Fibroblast of lung (primary cell): ENCODE measurements around the gene ORM2.

Experiments used
- CTCF ChIP-seq, 2 donors: IDR thresholded peaks in 1 of 2; conservative IDR thresholded peaks in 1 of 2; 1 replicate in 1 of 2; 2 replicates in 1 of 2; pipeline ENCODE4 v1.5.1; 2011 to 2012; ENCODE audit warnings: low read length in 2 of 2, control low read depth in 1 of 2, inconsistent platforms in 1 of 2, low read depth in 1 of 2, mild to moderate bottlenecking in 1 of 2
- EZH2 ChIP-seq: IDR thresholded peaks from 2 replicates; pipeline ENCODE4 v1.5.1; 2012; ENCODE audit warnings: low read length, control low read depth, mild to moderate bottlenecking; ENCODE audit errors: missing control alignments

GRCh38 chr9:114286146-114286679, 43.5 kb upstream of the ORM2 start:
- TF ChIP-seq CTCF (conservative IDR thresholded peaks at IDR 0.05 in 1 of 2, IDR thresholded peaks at IDR 0.05 in 1 of 2; ENCODE audit: low read depth in 1 of 2, low read length in 2 of 2) (no peak), EZH2 (no peak)
